GM21447 (cell line): ENCODE results near the gene C11orf98.

ENCODE experiments used
- ATAC-seq: cut with Tn5 transposase; IDR thresholded peaks from one replicate; pipeline ENCODE4 v1.9.1; 2021; ENCODE audit not compliant: unreplicated experiment

C11orf98 gene

GRCh38 chr11:62613291-62613778 lies 51.7 kb downstream of the C11orf98 start:
- ATAC-seq = no peak
